WERI-Rb-1 (cell line): ENCODE measurements around the gene PABPN1.

Experiments
- DNase-seq: peaks from one replicate; pipeline ENCODE4 v3.0.0-alpha.2; 2020
- H3K27ac ChIP-seq: fragments of 250-450 bp; sonication (Bioruptor Pico); 2 replicates; pipeline ENCODE4 v1.5.1; 2020; ENCODE audit warnings: mild to moderate bottlenecking, moderate library complexity
- H3K27me3 ChIP-seq: fragments of 250-450 bp; sonication (Bioruptor Pico); 2 replicates; pipeline ENCODE4 v1.5.1; 2021; ENCODE audit warnings: mild to moderate bottlenecking, low read depth, moderate library complexity; ENCODE audit not compliant: insufficient read depth, severe bottlenecking
- H3K36me3 ChIP-seq: fragments of 250-450 bp; sonication (Bioruptor Pico); 2 replicates; pipeline ENCODE4 v1.5.1; 2020; ENCODE audit warnings: mild to moderate bottlenecking, moderate library complexity
- H3K4me3 ChIP-seq: 2 replicates; pipeline ENCODE4 v1.5.1; 2011; ENCODE audit warnings: low read depth, mild to moderate bottlenecking, control low read depth, low read length
- H3K9me3 ChIP-seq: fragments of 250-450 bp; sonication (Bioruptor Pico); 2 replicates; pipeline ENCODE4 v1.5.1; 2021; ENCODE audit warnings: mild to moderate bottlenecking, moderate library complexity; ENCODE audit not compliant: severe bottlenecking
- TF ChIP-seq, protein P1 (sequence below): IDR thresholded peaks from 2 replicates; pipeline ENCODE4 v1.5.1; 2011; ENCODE audit warnings: low read depth, mild to moderate bottlenecking, control low read depth, inconsistent platforms, low read length

Gene PABPN1

GRCh38 chr14:23297096-23297495 lies 24.2 kb upstream of the PABPN1 start:
- Histone ChIP-seq H3K4me3 (no peak overlapping the region), H3K27me3 (no peaks in the 10 kb centered on the region), H3K27ac (no peak overlapping the region), H3K9me3 (no peaks in the 10 kb centered on the region), H3K36me3 (peaks cover 22% of the 10 kb centered on the region)
- no peak for DNase-seq
- TF ChIP-seq, protein P1, sequence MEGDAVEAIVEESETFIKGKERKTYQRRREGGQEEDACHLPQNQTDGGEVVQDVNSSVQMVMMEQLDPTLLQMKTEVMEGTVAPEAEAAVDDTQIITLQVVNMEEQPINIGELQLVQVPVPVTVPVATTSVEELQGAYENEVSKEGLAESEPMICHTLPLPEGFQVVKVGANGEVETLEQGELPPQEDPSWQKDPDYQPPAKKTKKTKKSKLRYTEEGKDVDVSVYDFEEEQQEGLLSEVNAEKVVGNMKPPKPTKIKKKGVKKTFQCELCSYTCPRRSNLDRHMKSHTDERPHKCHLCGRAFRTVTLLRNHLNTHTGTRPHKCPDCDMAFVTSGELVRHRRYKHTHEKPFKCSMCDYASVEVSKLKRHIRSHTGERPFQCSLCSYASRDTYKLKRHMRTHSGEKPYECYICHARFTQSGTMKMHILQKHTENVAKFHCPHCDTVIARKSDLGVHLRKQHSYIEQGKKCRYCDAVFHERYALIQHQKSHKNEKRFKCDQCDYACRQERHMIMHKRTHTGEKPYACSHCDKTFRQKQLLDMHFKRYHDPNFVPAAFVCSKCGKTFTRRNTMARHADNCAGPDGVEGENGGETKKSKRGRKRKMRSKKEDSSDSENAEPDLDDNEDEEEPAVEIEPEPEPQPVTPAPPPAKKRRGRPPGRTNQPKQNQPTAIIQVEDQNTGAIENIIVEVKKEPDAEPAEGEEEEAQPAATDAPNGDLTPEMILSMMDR = no peak

DNA sequence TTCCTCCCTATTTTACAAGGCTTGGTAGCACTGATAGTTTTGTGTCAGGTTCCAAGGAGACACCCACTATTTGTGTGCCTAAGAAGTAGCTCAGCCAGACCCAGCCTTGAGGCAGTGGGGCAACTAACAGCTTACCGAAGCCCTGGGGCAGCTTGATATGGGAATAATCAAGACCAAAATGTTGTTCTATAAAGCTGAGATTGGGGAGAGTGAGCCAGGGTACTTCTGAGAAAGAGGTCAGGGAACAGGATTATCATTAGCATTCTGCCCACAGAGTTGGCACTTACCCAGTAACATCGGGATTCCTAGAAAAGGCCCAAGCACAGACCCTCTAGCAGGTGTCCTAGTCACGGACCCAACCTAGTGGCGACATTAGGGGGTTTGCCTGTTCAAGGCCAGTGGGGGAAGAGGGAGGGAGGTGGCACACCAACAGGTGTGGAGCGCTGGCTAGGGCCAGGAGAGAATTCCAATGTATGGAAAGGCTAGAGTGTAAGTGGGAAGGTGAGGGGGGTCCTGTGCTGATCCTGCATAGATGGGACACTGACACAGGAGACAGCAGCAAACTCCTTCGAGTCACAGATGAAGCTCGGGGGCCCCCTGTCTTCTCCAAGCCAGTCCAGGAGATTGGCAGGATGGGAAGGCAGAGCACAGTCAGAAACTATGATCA lies 23.5 kb upstream of the PABPN1 start:
- H3K4me3 ChIP-seq = no peak overlapping the region
- H3K9me3 ChIP-seq = no peaks in the 10 kb centered on the region
- H3K36me3 ChIP-seq = peaks cover 22% of the 10 kb centered on the region
- H3K27me3 ChIP-seq = no peaks in the 10 kb centered on the region
- TF ChIP-seq, protein P1 = no peak
- DNase-seq = no peak
- no peak overlapping the region for H3K27ac ChIP-seq

- no peak for DNase-seq
- TF ChIP-seq, protein P1 = peak; percentile 48
- no peak overlapping the region for H3K4me3 ChIP-seq
- H3K27ac ChIP-seq = no peak overlapping the region
- H3K27me3 ChIP-seq = no peaks in the 10 kb centered on the region
- no peaks in the 10 kb centered on the region for H3K9me3 ChIP-seq
- peaks cover 22% of the 10 kb centered on the region for H3K36me3 ChIP-seq
These were observed 21.9 kb upstream of the PABPN1 start for GRCh38 chr14:23299211-23299957.

- H3K27ac ChIP-seq = peak overlapping the region; percentile 98
- TF ChIP-seq, protein P1 = no peak
- DNase-seq = no peak
These were observed 21.1 kb upstream of the PABPN1 start for GRCh38 chr14:23299986-23300686.

DNA sequence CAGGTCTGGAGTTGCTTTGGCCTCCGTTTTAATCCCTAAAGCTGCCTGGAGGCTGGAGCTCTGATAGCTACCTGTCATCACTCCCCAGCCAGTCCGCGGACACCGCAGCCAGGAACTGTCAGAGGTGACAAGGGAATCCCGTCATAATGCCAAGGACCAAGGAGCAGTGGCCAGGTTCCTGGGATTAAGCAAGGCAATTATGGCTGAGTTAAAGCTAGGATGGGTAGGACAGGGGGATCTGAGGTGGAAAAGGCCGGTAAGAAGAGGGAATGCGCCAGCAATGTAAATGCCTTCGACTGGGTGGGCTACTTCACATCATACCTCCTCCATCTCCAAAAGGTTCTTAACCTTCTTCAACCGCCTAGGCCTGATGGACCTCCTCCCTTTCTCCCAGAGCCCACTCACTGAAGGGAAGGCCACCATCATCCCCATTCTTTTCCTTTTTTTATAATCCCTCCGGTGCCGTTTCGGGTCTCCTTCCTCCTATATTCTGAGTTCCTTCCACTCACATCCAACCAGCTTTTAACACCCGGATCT lies 20.5 kb upstream of the PABPN1 start:
- Histone ChIP-seq H3K9me3 (no peaks in the 10 kb centered on the region), H3K27me3 (no peaks in the 10 kb centered on the region), H3K36me3 (peaks cover 22% of the 10 kb centered on the region), H3K27ac (peak overlapping the region; percentile 98), H3K4me3 (peak overlapping the region; percentile 75)
- TF ChIP-seq, protein P1 = no peak
- peak; percentile 81 for DNase-seq

More at GRCh38 chr14:23299986-23300686, 21.1 kb upstream of the PABPN1 start:
- Histone ChIP-seq H3K36me3 (peaks cover 22% of the 10 kb centered on the region), H3K4me3 (peak overlapping the region; percentile 75), H3K27me3 (no peaks in the 10 kb centered on the region), H3K9me3 (no peaks in the 10 kb centered on the region)
